Dermis microvascular lymphatic vessel endothelial cell (primary cell): ENCODE data around the gene NEDD4. TPM values are rescaled to one million over a fixed set of nuclear protein-coding genes. Genes with fewer than 3 reads are reported as not detected.
"Not testable (repeated sequence)": the region's sequence is repeated elsewhere in the genome, so short reads cannot be mapped to it uniquely, and the experiment has no call there.

ENCODE experiments used
- DNase-seq, 2 donors: peaks; one replicate each; pipeline versions ENCODE4 v3.0.0 to v3.0.0-alpha.2; 2010; ENCODE audit warnings: low read depth in 2 of 2
- total RNA-seq: library from RNA; depleted of rRNA; stranded (reverse); fragments of >200 nt; gene quantifications from 2 replicates; pipeline ENCODE4 v1.2.1, GENCODE V29; 2014

The NEDD4 gene
- total RNA-seq, 1 donor from 2014 or later = 23.2 TPM

DNA sequence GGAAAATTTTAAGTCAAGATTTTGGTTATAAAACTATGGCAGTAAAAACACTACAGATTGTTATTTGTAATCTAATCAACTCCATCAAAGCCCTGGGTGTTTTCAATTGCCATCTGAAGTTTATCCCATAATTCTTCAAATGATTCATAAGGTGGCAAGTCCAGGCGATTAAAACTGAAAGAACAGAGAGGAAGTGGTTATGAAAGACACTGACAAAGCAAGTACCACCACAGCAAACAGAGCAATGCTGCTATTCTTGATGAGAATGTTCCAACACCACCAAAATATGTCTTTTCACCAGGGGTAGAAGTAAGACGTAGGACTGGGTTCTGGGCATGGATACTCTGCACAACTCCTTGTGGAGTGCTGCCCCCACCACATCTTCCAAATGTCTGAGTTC lies 163.6 kb downstream of the NEDD4 start:
- DNase-seq = no peak

GRCh38 chr15:55827955-55828354 lies 165.5 kb downstream of the NEDD4 start:
- DNase-seq = no peak

DNA sequence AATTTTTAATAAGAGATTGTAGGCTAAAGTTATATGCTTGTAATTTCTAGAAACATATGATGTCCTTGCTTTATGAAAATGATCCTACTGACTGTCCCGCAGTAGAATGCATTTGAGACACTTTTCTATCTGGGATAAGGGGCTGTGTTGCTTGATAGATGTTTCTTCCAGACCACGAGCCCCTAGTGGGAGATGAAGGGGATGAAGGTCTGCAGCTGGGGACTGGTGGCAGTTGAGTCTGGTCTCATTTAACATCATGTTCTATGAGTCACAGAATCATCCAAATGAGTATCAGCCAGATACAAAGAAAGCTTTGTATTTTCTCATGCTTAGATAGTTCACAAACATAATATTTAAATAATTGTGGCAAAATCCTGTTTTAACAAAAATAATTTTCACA lies 166.2 kb downstream of the NEDD4 start:
- no peak for DNase-seq

- DNase-seq = no peak
Observed at GRCh38 chr15:55824857-55825613, 168.4 kb downstream of the NEDD4 start.

- DNase-seq = no peak
Observed at GRCh38 chr15:55823699-55824340, 169.6 kb downstream of the NEDD4 start.

DNA sequence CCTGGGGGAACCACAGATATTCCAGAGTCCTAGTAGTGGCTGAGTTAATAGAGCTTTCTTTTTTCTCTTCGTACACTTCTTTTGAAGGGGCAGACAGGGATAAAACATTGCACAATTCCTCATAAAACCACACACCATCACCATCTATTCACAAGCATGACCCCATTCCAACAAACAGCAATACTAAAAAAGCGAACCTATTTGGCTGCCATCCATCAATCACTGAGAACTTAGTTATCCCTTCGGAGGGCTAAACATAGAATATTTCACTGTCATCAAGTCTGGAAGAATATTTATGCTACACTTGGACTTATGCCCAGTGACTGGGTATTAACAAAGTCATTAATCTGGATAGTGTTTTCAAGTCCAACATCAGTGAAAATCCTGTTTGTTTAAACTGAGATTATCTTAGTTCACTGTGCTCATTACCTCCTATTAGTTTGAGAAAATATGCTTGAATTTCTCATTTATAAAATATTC lies 170.2 kb downstream of the NEDD4 start:
- DNase-seq = peak in 1 of 2 donors; percentile 74

DNA sequence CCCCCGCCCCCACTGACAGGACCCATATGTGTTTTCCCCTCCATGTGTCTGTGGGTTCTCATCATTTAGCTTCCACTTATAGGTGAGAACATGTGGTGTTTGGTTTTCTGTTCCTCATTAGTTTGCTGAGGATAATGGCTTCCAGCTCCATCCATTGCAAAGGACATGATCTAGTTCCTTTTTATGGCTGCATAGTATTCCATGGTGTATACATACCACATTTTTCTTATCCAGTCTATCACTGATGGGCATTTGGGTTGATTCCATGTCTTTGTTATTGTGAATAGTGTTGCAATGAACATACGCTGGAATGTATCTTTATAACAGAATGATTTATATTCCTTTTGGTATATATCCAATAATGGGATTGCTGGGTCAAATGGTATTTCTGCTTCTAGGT lies 171.7 kb downstream of the NEDD4 start:
- not testable (repeated sequence) for DNase-seq

DNA sequence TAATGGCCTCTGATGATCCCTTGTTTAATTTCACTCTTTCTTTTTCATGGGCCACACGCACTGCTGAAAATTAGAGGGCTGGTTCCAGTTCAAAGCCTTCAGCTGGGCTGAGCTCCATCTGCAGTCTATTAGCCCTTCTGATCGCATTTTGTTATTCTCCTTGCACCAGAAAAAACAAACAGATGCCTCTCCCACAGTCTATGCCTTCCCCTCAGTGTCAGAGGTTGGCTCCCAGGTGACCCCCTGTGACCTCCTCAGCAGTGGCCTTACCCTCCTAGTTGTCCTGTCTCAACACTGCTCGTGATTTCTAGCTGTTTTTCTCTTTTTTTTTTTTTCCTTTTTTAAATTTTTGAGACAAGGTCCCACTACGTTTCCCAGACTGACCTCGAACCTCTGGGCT lies 173.4 kb downstream of the NEDD4 start:
- no peak for DNase-seq

DNA sequence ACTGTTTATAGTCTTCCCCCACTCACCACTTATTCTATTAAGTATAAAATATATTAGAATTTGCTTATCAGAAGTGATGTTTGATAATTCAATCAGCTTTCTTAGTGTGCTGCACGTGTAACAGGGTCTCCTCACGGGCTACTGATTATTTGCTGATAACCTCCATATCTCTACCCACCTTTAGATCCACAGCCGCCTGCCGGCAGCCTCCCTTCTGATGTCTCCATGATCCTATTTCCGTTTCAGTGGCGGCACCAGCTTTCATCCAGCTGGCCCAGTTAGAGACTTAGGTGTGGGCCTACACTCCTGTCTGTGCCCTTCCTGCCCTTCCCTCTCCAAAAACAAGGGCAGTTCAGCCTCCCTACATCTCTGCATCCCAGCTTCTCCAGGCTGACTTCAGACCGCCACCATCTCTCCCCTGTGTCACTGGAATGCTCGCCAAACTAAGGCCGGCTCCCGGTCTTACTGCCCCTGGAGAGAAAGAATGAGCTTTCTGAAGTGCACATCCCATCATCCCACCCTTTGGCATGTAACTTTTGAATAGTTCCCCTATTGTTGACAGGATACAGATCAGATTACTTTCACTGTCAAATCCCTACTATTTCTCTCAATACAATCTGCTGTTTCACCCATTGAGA lies 173.9 kb downstream of the NEDD4 start:
- no peak for DNase-seq

- no peak for DNase-seq
Observed at GRCh38 chr15:55816017-55816416, 177.4 kb downstream of the NEDD4 start.

DNA sequence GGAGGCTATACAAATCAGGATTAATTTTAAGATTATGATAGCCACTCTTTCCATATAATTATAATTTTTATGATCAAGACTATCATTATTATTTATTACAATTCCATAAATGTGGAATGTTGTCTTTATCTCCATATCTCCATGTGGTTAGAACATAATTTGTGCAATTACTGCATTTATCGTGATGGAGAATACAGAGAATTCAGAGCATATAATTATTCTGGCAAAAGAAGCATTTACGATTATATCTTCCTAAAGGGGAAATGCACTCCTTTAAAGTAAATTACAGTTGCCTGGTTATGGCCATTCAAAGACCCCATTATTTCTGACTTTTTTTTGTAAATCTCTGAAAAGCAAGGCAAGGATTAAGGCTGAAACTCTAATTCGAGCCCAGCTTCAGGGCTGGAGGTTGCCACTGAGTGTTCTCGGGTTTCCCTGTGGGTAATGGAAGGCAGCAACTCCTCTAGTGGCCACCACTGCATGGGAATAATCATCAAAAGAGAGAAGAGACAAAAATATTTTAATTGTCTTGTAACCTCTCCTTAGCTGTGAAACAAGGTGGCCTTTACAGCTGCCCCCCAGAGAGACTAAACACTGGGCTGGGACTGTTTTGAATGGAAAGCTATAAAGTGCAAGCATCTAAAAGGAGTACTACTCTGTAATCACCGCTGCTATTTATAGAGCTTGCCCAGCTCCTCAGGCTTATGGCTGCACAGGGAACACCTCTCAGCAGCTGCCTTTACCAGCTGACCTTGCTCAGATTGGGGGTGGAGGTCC lies 190.6 kb downstream of the NEDD4 start:
- no peak for DNase-seq

- no peak for DNase-seq
Observed at GRCh38 chr15:55800216-55800615, 193.2 kb downstream of the NEDD4 start.

DNA sequence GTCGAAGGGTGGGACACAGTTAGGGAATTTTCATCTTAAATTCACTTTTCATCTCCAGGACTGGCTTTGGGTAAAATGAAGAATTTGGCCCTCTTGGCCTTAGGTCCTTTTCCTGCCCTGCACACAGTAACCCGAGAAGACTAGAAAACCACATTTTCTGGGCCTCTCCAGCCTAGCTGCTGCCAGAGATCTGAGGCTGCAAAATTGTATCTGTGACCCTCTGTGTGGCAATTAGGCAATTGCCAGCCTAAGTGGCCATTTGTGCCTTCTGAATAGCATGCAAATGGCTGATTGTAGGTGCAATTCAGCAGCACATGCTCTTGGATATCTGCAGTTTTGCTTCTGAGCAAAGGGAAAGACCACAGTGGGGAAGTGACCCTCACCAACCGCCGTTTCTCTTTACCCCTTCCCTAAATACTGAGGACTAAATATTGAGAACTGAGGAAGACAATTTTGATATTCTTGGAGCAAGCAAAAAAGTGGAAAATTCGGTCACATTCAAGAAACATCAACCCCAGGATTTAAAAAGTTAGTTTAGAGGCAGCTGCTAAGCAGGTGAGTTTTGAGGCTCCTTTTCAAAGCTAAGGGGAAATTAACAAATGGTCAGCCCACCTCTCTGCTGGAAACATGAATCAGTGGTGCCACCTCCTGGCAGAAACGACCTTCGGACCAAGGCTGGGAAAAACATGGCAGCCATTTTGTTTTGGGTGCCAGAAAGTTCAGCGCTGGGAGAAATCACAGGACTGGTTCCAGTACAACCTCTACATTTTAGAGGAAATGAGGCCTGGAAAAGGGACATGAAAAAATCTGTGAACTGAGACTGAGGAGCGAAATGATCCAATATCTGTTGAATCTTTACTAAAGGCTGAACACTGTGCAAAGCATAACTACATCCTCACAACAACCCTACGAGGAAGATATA lies 193.9 kb downstream of the NEDD4 start:
- peak; percentile 36 to 62 for DNase-seq

GRCh38 chr15:55796321-55796965 lies 197.0 kb downstream of the NEDD4 start:
- DNase-seq = peak in 1 of 2 donors; percentile 10

DNA sequence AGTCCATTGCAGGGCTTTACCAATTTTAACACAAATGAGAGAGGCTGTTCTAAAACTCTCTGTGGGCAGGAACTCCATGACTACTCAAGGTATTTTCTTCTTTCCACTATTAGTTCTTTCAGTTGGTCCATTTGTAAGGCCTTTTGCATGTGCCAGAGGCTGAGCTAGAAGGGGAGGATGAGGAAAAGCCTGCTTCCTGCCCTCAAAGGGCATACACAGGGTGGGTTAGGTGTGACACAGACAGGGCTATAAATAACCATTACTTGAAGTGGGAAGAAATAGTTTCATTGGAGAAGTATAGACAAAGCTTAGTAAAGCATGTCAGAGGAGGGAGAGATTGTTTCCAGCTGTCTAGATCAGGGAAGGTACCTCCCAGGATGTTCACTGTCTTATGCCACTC lies 198.4 kb downstream of the NEDD4 start:
- peak in 1 of 2 donors; percentile 64 for DNase-seq

DNA sequence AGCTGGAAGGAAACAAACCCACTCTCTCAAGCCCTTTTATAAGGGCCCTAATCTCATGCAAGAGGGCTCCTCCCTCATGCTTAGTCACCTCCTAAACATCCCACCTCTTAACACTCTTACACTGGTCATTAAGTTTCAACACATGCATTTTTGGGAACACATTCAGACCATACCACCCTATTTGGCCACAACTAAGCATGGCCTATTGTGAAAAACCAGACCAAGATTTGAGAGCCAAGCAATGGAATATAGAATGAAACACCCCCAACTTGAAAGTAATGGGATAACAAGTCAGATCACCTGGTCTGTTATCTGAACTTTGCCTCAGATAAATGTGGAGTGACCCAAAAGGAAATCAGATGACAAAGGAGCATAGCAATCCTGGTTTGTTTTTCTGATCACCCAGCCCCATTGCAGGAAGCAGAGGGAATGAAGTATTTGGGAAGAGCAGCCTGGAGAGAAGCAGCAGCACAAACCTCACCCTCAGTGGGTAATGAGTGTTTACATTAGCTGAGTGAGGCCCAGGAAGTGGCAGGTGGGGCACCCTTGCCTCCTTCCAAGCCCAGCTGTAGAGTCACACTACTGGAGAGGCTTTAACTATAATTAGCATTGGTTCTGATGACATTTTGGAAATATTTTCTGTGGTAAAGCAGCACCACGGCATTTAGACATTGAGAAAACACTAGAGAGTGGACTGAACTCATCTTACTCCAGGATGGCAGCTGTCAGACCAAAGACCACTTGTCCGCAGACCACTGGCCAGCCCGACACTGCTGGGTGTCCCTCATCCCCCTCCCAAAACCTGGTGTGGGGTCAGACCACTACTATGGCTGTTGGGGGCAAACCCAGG lies 201.6 kb downstream of the NEDD4 start:
- peak; percentile 47 to 79 for DNase-seq

DNA sequence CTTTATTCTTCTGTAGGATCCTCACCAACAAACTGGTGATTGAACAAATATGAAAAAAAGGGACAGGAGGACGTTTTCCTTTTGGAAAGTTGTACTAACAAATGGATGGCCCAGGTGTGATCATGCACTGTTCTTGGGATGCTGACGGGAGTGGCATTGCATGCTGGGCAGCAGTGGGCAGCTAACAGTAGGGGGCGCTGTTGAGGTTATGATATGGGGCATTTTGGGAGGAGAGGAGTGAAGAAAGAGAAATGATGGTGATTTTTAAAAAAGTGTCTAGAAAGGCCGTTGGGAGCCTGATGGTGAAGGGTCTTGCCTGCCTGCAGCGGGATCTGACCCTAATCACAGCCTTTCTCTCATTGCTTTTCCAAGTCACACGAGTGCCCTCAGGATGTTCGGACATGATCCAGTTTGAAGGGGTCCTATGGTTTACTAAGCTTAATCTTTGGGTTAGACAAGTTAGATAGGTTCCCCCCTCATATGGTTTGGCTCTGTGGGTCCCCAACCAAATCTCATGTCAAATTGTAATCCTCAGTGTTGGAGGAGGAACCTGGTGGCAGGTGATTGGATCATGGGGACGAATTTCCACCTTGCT lies 204.2 kb downstream of the NEDD4 start:
- DNase-seq = peak in 1 of 2 donors; percentile 9

- no peak for DNase-seq
Observed at GRCh38 chr15:55786341-55786740, 207.1 kb downstream of the NEDD4 start.

- not testable (repeated sequence) for DNase-seq
Observed at GRCh38 chr15:55785593-55785992, 207.8 kb downstream of the NEDD4 start.
